Measurements from ENCODE around the gene CCDC182.

The CCDC182 gene

GRCh38 chr17:57697891-57698711 is 47.0 kb downstream of the CCDC182 start:
- DNase-seq (ENCODE audit: low spot score) (no peak), FAIRE-seq (no peak)

GRCh38 chr17:57697197-57697596 is 47.9 kb downstream of the CCDC182 start:
- no peak for FAIRE-seq

GRCh38 chr17:57696050-57696449 is 49.0 kb downstream of the CCDC182 start:
- DNase-seq (ENCODE audit: low spot score) (no peak), FAIRE-seq (no peak)

More at GRCh38 chr17:57697197-57697596, 47.9 kb downstream of the CCDC182 start:
- no peak for DNase-seq (ENCODE audit: low spot score)

Measured in RCC 7860 (cell line).